Osteoblast (primary cell): ENCODE data around the gene SOCS2. TPM values are rescaled to one million over a fixed set of nuclear protein-coding genes. Genes with fewer than 3 reads are reported as not detected.
"Not testable (repeated sequence)": the region's sequence is repeated elsewhere in the genome, so short reads cannot be mapped to it uniquely, and the experiment has no call there.

Source experiments
- DNase-seq: peaks from one replicate; pipeline ENCODE4 v3.0.0; 2011; ENCODE audit warnings: low spot score, mixed read lengths; ENCODE audit not compliant: insufficient read length; ENCODE audit errors: missing footprints
- H2AFZ ChIP-seq: 2 replicates; pipeline ENCODE4 v1.6.0; 2011; ENCODE audit warnings: mild to moderate bottlenecking, low read length
- H3K27ac ChIP-seq: 2 replicates; pipeline ENCODE4 v1.5.1; 2011; ENCODE audit warnings: mild to moderate bottlenecking, low read depth, low read length, moderate library complexity
- H3K27me3 ChIP-seq: 2 replicates; pipeline ENCODE4 v1.6.0; 2012; ENCODE audit warnings: mild to moderate bottlenecking, control low read depth, inconsistent platforms, low read length, moderate library complexity; ENCODE audit not compliant: insufficient read depth
- H3K36me3 ChIP-seq: 2 replicates; pipeline ENCODE4 v1.5.1; 2011; ENCODE audit warnings: mild to moderate bottlenecking, low read length, control low read depth, moderate library complexity; ENCODE audit not compliant: insufficient read depth
- H3K4me1 ChIP-seq: 2 replicates; pipeline ENCODE4 v1.5.1; 2011; ENCODE audit warnings: mild to moderate bottlenecking, low read length, control low read depth, moderate library complexity; ENCODE audit not compliant: insufficient read depth
- H3K4me2 ChIP-seq: 2 replicates; pipeline ENCODE4 v1.6.0; 2011; ENCODE audit warnings: mild to moderate bottlenecking, low read length; ENCODE audit not compliant: insufficient read depth
- H3K4me3 ChIP-seq: fragments of 200-600 bp; sonication (generic); 3 replicates; pipeline ENCODE4 v1.5.1; 2012; ENCODE audit warnings: mild to moderate bottlenecking, low read length, inconsistent platforms; ENCODE audit not compliant: insufficient read depth
- H3K79me2 ChIP-seq: 2 replicates; pipeline ENCODE4 v1.6.0; 2012; ENCODE audit warnings: mild to moderate bottlenecking, low read length, control low read depth, inconsistent platforms; ENCODE audit not compliant: insufficient read depth
- H3K9me3 ChIP-seq: 2 replicates; pipeline ENCODE4 v1.5.1; 2011; ENCODE audit warnings: low read depth, low read length, control low read depth
- H4K20me1 ChIP-seq: 2 replicates; pipeline ENCODE4 v1.6.0; 2012; ENCODE audit warnings: mild to moderate bottlenecking, low read length, control low read depth; ENCODE audit not compliant: insufficient read depth
- CTCF ChIP-seq: IDR thresholded peaks from 2 replicates; pipeline ENCODE4 v1.5.1; 2011; ENCODE audit warnings: mild to moderate bottlenecking, low read depth, low read length, moderate library complexity; ENCODE audit errors: extremely low read depth
- total RNA-seq: library from RNA; depleted of rRNA; stranded (reverse); fragments of >200 nt; gene quantifications from 2 replicates; pipeline ENCODE4 v1.2.3, GENCODE V29; 2012

The SOCS2 gene
- total RNA-seq, 1 donor = 32.6 TPM

DNA sequence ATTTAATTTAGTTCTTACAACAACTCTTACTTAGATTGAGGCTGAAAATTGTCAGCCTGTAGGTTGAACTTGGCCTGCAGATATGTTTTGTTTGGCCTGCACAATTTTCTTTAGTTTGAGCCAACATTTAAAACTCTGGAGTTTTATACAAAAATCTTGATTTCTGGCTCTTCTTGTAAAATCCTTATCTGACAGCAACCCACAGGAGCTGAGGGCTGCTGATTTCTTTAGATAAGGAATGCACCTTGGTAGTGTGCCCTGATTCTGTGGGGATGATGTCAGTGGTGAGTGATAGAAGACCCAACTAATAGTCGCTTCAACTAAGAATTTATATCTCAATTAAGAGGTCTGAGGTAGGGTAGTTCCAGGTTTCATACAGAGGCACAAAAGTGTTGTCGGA is 49.5 kb downstream of the SOCS2 start:
- no peaks in the 10 kb centered on the region for H3K9me3 ChIP-seq
- no peaks in the 10 kb centered on the region for H3K79me2 ChIP-seq
- no peak for DNase-seq
- H3K27me3 ChIP-seq = no peaks in the 10 kb centered on the region
- TF ChIP-seq CTCF = no peak
- no peaks in the 10 kb centered on the region for H3K36me3 ChIP-seq
- H3K4me3 ChIP-seq = peak overlapping the region; percentile 18
- H3K4me1 ChIP-seq = peaks cover 35% of the 10 kb centered on the region
- H4K20me1 ChIP-seq = no peaks in the 10 kb centered on the region
- no peak overlapping the region for H2AFZ ChIP-seq
- H3K4me2 ChIP-seq = peak overlapping the region; percentile 59
- peak overlapping the region; percentile 90 for H3K27ac ChIP-seq

DNA sequence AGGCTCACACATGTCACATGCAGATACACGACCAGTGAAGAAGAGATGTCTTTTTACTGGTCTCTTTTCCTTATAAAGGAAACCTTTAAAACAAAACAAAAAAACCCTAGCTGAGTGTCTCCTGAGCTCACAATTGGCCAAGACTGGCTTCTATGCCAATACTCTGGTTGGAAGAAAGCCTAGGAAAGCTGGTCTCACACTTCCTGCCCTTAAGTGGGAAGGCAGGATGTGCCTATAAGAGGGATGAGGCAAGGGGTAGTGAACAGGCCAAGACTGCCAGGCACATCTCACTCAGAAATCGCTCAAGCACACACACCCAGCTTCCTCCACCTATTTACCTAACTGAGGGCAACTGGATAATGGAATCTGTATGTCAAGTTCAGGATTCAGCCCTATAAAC is 50.0 kb downstream of the SOCS2 start:
- Histone ChIP-seq H4K20me1 (no peaks in the 10 kb centered on the region), H2AFZ (peak overlapping the region; percentile 39), H3K79me2 (no peaks in the 10 kb centered on the region), H3K4me2 (peak overlapping the region; percentile 59), H3K4me1 (peaks cover 33% of the 10 kb centered on the region), H3K4me3 (peak overlapping the region; percentile 18), H3K36me3 (no peaks in the 10 kb centered on the region), H3K27me3 (no peaks in the 10 kb centered on the region), H3K27ac (peak overlapping the region; percentile 90), H3K9me3 (no peaks in the 10 kb centered on the region)
- no peak for TF ChIP-seq CTCF
- DNase-seq = no peak

GRCh38 chr12:93624595-93625294 is 52.3 kb downstream of the SOCS2 start:
- Histone ChIP-seq H3K9me3 (no peaks in the 10 kb centered on the region), H3K36me3 (no peaks in the 10 kb centered on the region), H3K27me3 (no peaks in the 10 kb centered on the region), H3K79me2 (no peaks in the 10 kb centered on the region), H3K4me1 (peaks cover 33% of the 10 kb centered on the region), H3K4me2 (peak overlapping the region; percentile 76), H4K20me1 (no peaks in the 10 kb centered on the region), H3K27ac (peak overlapping the region; percentile 94), H3K4me3 (peak overlapping the region; percentile 30), H2AFZ (peak overlapping the region; percentile 42)
- peak; percentile 89 for DNase-seq
- no peak for TF ChIP-seq CTCF

DNA sequence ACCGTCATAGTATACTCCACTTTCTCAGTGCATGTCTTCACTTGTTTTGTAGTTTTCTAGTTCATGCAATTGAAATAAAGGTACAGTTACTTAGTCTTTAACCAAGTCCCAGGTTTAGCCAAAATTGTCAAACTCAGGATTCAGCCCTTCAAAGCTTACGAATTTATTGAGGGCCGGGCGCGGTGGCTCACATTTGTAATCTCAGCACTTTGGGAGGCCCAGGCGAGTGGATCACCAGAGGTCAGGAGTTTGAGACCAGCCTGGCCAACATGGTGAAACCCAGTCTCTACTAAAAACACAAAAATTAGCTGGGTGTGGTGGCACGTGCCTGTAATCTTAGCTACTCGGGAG is 52.8 kb downstream of the SOCS2 start:
- peak overlapping the region; percentile 94 for H3K27ac ChIP-seq
- not testable (repeated sequence) for H2AFZ ChIP-seq, H3K36me3 ChIP-seq, H3K27me3 ChIP-seq, H3K9me3 ChIP-seq, H4K20me1 ChIP-seq, DNase-seq, H3K79me2 ChIP-seq, H3K4me3 ChIP-seq
- peaks cover 33% of the 10 kb centered on the region for H3K4me1 ChIP-seq
- H3K4me2 ChIP-seq = peak overlapping the region; percentile 76
